ENCODE results near the gene ADGRG6. TPM values are rescaled to one million over a fixed set of nuclear protein-coding genes. Genes with fewer than 3 reads are reported as not detected.

ADGRG6 gene
- total RNA-seq, 1 experiment from 2014 or later: 2.5 TPM

GRCh38 chr6:142291512-142291911 is 10.3 kb upstream of the ADGRG6 start:
- Histone ChIP-seq H3K9me3 (ENCODE audit: control insufficient read depth, low read depth, low read length) (no peaks in the 10 kb centered on the region), H4K20me1 (ENCODE audit: control insufficient read depth, insufficient read depth, insufficient read length) (no peaks in the 10 kb centered on the region), H2AFZ (ENCODE audit: low read length) (no peak overlapping the region), H2BK20ac (ENCODE audit: low read depth, low read length, poor library complexity, severe bottlenecking) (no peak overlapping the region), H2BK120ac (ENCODE audit: low read depth, low read length, poor library complexity, severe bottlenecking) (no peak overlapping the region), H3K79me1 (ENCODE audit: insufficient read depth, low read depth, low read length, poor library complexity, severe bottlenecking) (no peaks in the 10 kb centered on the region), H3K23ac (ENCODE audit: insufficient read length, low read depth, low read length) (no peak overlapping the region), H2BK5ac (ENCODE audit: insufficient read length, low read length) (no peak overlapping the region), H2AK5ac (ENCODE audit: insufficient read length, low read length) (no peak overlapping the region), H3K56ac (ENCODE audit: insufficient read length, low read depth, low read length) (no peak overlapping the region), H3K4me1 (ENCODE audit: insufficient read depth, low read length) (no peaks in the 10 kb centered on the region), H2BK12ac (ENCODE audit: insufficient read length, low read depth, low read length) (no peak overlapping the region), H3K9ac (ENCODE audit: extremely low read depth, insufficient read length, low read length) (no peak overlapping the region), H3K79me2 (ENCODE audit: insufficient read depth, low read length) (no peaks in the 10 kb centered on the region), H3K27me3 (ENCODE audit: insufficient read depth, low read length) (no peaks in the 10 kb centered on the region), H2BK15ac (ENCODE audit: low read depth, low read length) (no peak overlapping the region), H4K5ac (ENCODE audit: insufficient read length, low read depth, low read length) (no peak overlapping the region), H3K4ac (ENCODE audit: low read depth, low read length) (no peak overlapping the region), H3K27ac (ENCODE audit: insufficient read length, low read depth, low read length) (no peak overlapping the region), H4K91ac (ENCODE audit: insufficient read length, low read depth, low read length) (no peak overlapping the region), H3K4me2 (ENCODE audit: insufficient read depth, insufficient read length, low read length) (no peak overlapping the region), H3K14ac (ENCODE audit: insufficient read depth, low read length) (no peak overlapping the region), H3T11ph (ENCODE audit: low read length) (no peak overlapping the region), H3K18ac (ENCODE audit: insufficient read length, low read depth, low read length) (no peak overlapping the region), H3K23me2 (ENCODE audit: insufficient read length, low read depth, low read length, poor library complexity, severe bottlenecking) (no peaks in the 10 kb centered on the region), H4K8ac (replicated peaks; ENCODE audit: insufficient read length, low read depth, low read length) (no peak overlapping the region)
- WGBS (ENCODE audit: extremely low coverage, insufficient read length, low lambda C conversion rate): no CpG with 5 or more reads among the region's 3 CpGs
- Mint-ChIP-seq H3K9me3 (no peaks in the 10 kb centered on the region), H3K27ac (no peak overlapping the region), H3K4me1 (peaks cover 2 to 7% of the 10 kb centered on the region in 2 experiments; a peak in 2 of 4 replicates), H3K36me3 (ENCODE audit: insufficient read depth in 1 of 3, low read depth in 3 of 3) (no peaks in the 10 kb centered on the region; a peak in 1 of 7 replicates), H3K4me3 (no peak overlapping the region), H3K27me3 (ENCODE audit: low read depth) (no peaks in the 10 kb centered on the region)
- DNase-seq: no peak
- TF ChIP-seq CTCF (conservative IDR thresholded peaks at IDR 0.05): no peak
